Ovary (tissue), 9 donors: Measurements from ENCODE around the gene SOX18. TPM values are rescaled to one million over a fixed set of nuclear protein-coding genes. Genes with fewer than 3 reads are reported as not detected.

Experiments
- DNase-seq, 5 donors: peaks; one replicate each; pipeline ENCODE4 v3.0.0-alpha.2; 2019 to 2020
- H3K27ac ChIP-seq, 2 donors: fragments of 200-600 bp; one replicate each; pipeline versions ENCODE4 v1.5.1 to v1.8.0; 2019 to 2022
- H3K27me3 ChIP-seq: fragments of 200-600 bp; one replicate; pipeline ENCODE4 v1.8.0; 2022
- H3K36me3 ChIP-seq: fragments of 200-600 bp; sonication (generic); one replicate; pipeline ENCODE4 v1.5.1; 2019
- H3K4me1 ChIP-seq: one replicate; pipeline ENCODE4 v1.8.1; 2013; ENCODE audit warnings: mild to moderate bottlenecking, moderate library complexity; ENCODE audit not compliant: insufficient read depth
- H3K4me3 ChIP-seq: fragments of 200-600 bp; sonication (generic); one replicate; pipeline ENCODE4 v1.5.1; 2017
- H3K9me3 ChIP-seq, 2 donors: fragments of 200-600 bp in 1 of 2; sonication (generic) in 1 of 2; one replicate each; pipeline versions ENCODE4 v1.5.1 to v1.8.1; 2013 to 2019; ENCODE audit warnings: mild to moderate bottlenecking in 1 of 2, moderate library complexity in 1 of 2
- CTCF ChIP-seq, 3 donors: fragments of 450-650 bp in 2 of 3; fragments of 200-600 bp in 1 of 3; IDR thresholded peaks; one replicate each; pipeline versions ENCODE4 v1.5.1 to v1.8.0; 2016 to 2022; ENCODE audit warnings: antibody characterized with exemption in 3 of 3, mild to moderate bottlenecking in 1 of 3
- EP300 ChIP-seq: sonication (generic); formaldehyde crosslinking; IDR thresholded peaks from one replicate; pipeline ENCODE4 v1.6.1; 2017; ENCODE audit warnings: antibody characterized with exemption
- POLR2A ChIP-seq: fragments of 450-650 bp; IDR thresholded peaks from one replicate; pipeline ENCODE4 v1.6.1; 2017; ENCODE audit warnings: antibody characterized with exemption, mild to moderate bottlenecking, moderate library complexity
- WGBS, 3 donors: extraction: QIAGEN DNeasy Blood & Tissue Kit in 1 of 3; methylation state at CpG; one replicate each; pipeline versions ENCODE4 v1.1.5 to v1.1.7; 2013 to 2017; 5-methylcytosine and 5-hydroxymethylcytosine counted together
- intact Hi-C, 4 donors: fragments of 100-400 bp; cut with DNase I; formaldehyde crosslinking; loops; one replicate each; pipeline versions ENCODE4 v1.11.0 to v1.15.1; 2022 to 2023
- polyA plus RNA-seq, 2 donors: library from polyadenylated mRNA; stranded (reverse); fragments of 200-250 nt in 1 of 2; fragments of 350-450 nt in 1 of 2; fragmentation: Illumina TruSeq in 1 of 2; extraction: RNeasy Lipid Tissue Mini Kit (QIAGEN cat#74804) in 1 of 2; gene quantifications; one replicate each; pipeline ENCODE4 v1.2.3, GENCODE V29; 2013 to 2014
- total RNA-seq, 7 donors: library from RNA; depleted of rRNA in 2 of 7; stranded (reverse); fragments of >200 nt in 2 of 7; fragmentation: NEBNext Ultra II Directional in 3 of 7; extraction: Animal tissue kit (Norgen Biotek cat#: 25700) in 3 of 7; gene quantifications; one replicate each; pipeline versions ENCODE4 v1.1.0 to v1.2.4, GENCODE V29; 2016 to 2023
- donor health status: DM: no; HTN: no; CAD: no; lungs with moderate emphysema.
- donor health status: DM: no; HTN: no; CAD: no.
- donor health status: Bipolar disorder and iron deficiency.
- donor health status: DM: yes; HTN: yes; CAD: no.
- donor health status: DM: no; HTN: no; CAD: no.
- donor health status: DM: yes; HTN: yes; CAD: no.

Gene SOX18
- total and polyA plus RNA-seq, 9 donors, result 2.0 to 63.8 (median 12.8) TPM

DNA sequence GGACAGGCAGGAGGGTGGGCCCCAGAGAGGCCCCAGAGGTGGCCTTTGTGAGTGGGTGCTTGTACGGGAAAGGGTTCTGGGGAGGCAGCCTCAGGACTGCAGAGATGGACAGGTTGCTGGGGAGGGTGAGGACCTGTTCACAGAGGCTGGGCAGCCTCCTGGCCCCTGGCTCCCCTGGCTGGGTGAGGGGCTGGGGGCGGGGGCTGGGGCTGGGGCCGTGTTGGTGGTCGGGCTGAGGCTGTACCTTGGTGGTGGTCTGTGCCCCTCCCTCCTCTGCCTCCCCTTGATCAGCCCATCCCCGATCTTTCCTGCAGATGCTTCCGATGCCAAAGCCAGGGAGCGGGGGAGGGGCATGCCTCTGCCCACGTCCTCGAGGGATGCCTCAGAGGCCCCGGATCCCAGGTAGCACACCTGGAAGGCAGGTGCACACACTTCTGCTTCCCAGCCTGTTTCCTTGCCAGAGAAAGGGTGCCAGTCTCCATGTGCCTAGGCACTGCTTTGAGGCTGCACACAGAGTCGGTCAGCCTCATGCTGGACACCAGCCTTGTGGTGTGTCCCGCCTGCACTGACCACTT, 18.4 kb upstream of the SOX18 start:
- H3K9me3 ChIP-seq, result no peaks in the 10 kb centered on the region
- H3K4me1 ChIP-seq, result peaks cover 1% of the 10 kb centered on the region
- TF ChIP-seq POLR2A (no peak), EP300 (no peak), CTCF (IDR thresholded peaks at IDR 0.05) (no peak)
- 62 to 71% (median 63%) methylated on average over 9 to 12 of the region's 12 CpGs for WGBS, 3 donors
- H3K36me3 ChIP-seq, result no peaks in the 10 kb centered on the region
- H3K27me3 ChIP-seq, result no peaks in the 10 kb centered on the region
- intact Hi-C loops, result no loop called here
- DNase-seq, result no peak
- no peak overlapping the region for H3K27ac ChIP-seq
- H3K4me3 ChIP-seq, result no peak overlapping the region

- Histone ChIP-seq H3K9me3 (no peaks in the 10 kb centered on the region), H3K27me3 (no peaks in the 10 kb centered on the region), H3K27ac (no peak overlapping the region), H3K36me3 (no peaks in the 10 kb centered on the region), H3K4me1 (peaks cover 4% of the 10 kb centered on the region), H3K4me3 (no peak overlapping the region)
- no peak for TF ChIP-seq CTCF (IDR thresholded peaks at IDR 0.05)
- TF ChIP-seq EP300, result no peak
- TF ChIP-seq POLR2A, result no peak
- WGBS, 3 donors, result 74 to 87% (median 83%) methylated on average over 6 of the region's 6 CpGs
- DNase-seq, result no peak
- intact Hi-C loops, result no loop called here
Observed at GRCh38 chr20:64067005-64067632, 17.7 kb upstream of the SOX18 start.

- no peak overlapping the region for H3K27ac ChIP-seq
- intact Hi-C loops, result no loop called here
- H3K4me3 ChIP-seq, result no peak overlapping the region
- DNase-seq, result no peak
- 47 to 58% (median 50%) methylated on average over 5 of the region's 5 CpGs for WGBS, 3 donors
- no peaks in the 10 kb centered on the region for H3K9me3 ChIP-seq
- H3K4me1 ChIP-seq, result peaks cover 4% of the 10 kb centered on the region
- no peaks in the 10 kb centered on the region for H3K27me3 ChIP-seq
- TF ChIP-seq EP300 (no peak), POLR2A (no peak), CTCF (IDR thresholded peaks at IDR 0.05) (no peak)
- no peaks in the 10 kb centered on the region for H3K36me3 ChIP-seq
Observed at GRCh38 chr20:64065974-64066343, 16.5 kb upstream of the SOX18 start.

- TF ChIP-seq CTCF (IDR thresholded peaks at IDR 0.05), result no peak
- no peak for TF ChIP-seq EP300
- no peak for TF ChIP-seq POLR2A
- DNase-seq, result no peak
- H3K27me3 ChIP-seq, result no peaks in the 10 kb centered on the region
- H3K27ac ChIP-seq, result no peak overlapping the region
- H3K36me3 ChIP-seq, result no peaks in the 10 kb centered on the region
- no peak overlapping the region for H3K4me3 ChIP-seq
- no peaks in the 10 kb centered on the region for H3K9me3 ChIP-seq
- intact Hi-C loops, result no loop called here
- WGBS, 3 donors, result 43 to 51% (median 48%) methylated on average over 27 of the region's 27 CpGs
- H3K4me1 ChIP-seq, result peaks cover 4% of the 10 kb centered on the region
Observed at GRCh38 chr20:64065062-64065973, 15.9 kb upstream of the SOX18 start.
